NT2/D1 (cell line): Measurements from ENCODE around the gene TMPRSS9.

Experiments
- YY1 ChIP-seq: IDR thresholded peaks from 2 replicates; pipeline ENCODE4 v1.6.1; 2011; ENCODE audit not compliant: insufficient read length, insufficient read depth
- ZNF274 ChIP-seq: IDR thresholded peaks from 2 replicates; pipeline ENCODE4 v1.6.1; 2011; ENCODE audit warnings: mild to moderate bottlenecking, low read depth, low read length

DNA sequence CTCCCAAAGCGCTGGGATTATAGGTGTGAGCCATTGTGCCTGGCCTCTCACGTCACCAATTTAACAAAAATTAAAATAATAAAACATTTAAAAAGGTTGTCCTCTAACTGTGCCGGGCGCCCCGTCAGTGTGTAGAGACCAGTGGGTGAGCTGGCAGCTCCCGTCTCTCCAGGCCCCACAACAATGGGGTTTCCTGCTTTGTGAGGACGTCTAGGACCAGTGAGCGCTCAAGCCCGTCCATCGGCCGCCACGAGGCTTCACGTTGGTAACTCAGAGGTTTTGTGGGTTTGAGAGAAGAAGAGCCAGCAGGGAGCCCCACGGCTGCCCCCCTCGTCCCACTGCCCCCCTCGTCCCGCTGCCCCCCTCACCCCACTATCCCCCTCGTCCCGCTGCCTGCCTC lies 36.4 kb upstream of the TMPRSS9 start:
- TF ChIP-seq ZNF274 (no peak), YY1 (no peak)
